Vagina (tissue), 2 donors: Measurements from ENCODE around the gene CHMP3.

Experiments
- POLR2A ChIP-seq, 2 donors: fragments of 450-650 bp; IDR thresholded peaks; one replicate each; pipeline ENCODE4 v1.6.1; 2017; ENCODE audit warnings: antibody characterized with exemption in 2 of 2, mild to moderate bottlenecking in 2 of 2, moderate library complexity in 2 of 2
- TF ChIP-seq, protein P1 (sequence below), 3 experiments: fragments of 450-650 bp in 2 of 3; fragments of 200-600 bp in 1 of 3; sonication (generic) in 1 of 3; IDR thresholded peaks; one replicate each; pipeline ENCODE4 v1.5.1; 2017 to 2019; ENCODE audit warnings: antibody characterized with exemption in 3 of 3, mild to moderate bottlenecking in 2 of 3, moderate library complexity in 2 of 3

DNA sequence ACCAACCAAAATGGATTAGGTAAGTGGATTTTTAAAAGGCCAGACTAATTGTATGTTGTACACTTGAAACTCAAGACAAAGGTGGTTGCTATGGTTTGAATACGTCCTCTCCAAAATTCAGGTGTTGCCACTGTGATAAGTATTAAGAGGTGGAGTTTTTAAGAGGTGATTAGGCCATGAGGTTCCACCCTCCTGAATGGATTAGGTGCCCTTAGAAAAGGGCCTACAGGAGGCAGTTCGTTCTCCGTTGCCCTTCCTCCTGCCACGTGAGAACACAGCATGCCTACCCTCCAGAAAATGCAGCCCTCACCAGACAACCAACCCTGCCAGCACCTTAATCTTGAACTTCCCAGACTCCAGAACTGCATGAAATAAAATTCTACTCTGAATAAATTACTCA, 51.2 kb downstream of the CHMP3 start:
- TF ChIP-seq, protein P1, sequence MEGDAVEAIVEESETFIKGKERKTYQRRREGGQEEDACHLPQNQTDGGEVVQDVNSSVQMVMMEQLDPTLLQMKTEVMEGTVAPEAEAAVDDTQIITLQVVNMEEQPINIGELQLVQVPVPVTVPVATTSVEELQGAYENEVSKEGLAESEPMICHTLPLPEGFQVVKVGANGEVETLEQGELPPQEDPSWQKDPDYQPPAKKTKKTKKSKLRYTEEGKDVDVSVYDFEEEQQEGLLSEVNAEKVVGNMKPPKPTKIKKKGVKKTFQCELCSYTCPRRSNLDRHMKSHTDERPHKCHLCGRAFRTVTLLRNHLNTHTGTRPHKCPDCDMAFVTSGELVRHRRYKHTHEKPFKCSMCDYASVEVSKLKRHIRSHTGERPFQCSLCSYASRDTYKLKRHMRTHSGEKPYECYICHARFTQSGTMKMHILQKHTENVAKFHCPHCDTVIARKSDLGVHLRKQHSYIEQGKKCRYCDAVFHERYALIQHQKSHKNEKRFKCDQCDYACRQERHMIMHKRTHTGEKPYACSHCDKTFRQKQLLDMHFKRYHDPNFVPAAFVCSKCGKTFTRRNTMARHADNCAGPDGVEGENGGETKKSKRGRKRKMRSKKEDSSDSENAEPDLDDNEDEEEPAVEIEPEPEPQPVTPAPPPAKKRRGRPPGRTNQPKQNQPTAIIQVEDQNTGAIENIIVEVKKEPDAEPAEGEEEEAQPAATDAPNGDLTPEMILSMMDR (IDR thresholded peaks at IDR 0.05), result no peak
- no peak for TF ChIP-seq POLR2A (IDR thresholded peaks at IDR 0.05)
